GM19099 (cell line): ENCODE measurements around the gene TJAP1.
A peak's percentile ranks its signal among the peaks of the same experiment; 100 is the strongest.

Experiments used
- POLR2A ChIP-seq: IDR thresholded peaks from 3 replicates; pipeline ENCODE4 v1.6.1; 2011; ENCODE audit warnings: low read depth; ENCODE audit not compliant: insufficient read length; ENCODE audit errors: extremely low read depth

Gene TJAP1

GRCh38 chr6:43447604-43448003, 29.8 kb upstream of the TJAP1 start:
- no peak for TF ChIP-seq POLR2A

DNA sequence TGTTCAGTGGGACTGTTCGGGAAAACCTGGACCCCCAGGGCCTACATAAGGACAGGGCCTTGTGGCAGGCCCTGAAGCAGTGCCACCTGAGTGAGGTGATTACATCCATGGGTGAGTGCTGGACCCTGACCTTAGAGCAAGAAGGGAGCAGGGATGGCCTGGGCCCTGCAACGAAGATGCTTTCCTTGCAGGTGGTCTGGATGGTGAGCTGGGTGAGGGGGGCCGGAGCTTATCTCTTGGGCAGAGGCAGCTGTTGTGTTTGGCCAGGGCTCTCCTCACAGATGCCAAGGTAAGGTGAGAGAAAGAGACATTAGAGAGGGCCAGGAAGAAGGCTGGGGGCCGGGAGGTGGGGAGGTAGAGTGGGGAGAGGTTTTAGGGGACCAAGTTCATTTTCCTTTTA, 28.5 kb upstream of the TJAP1 start:
- no peak for TF ChIP-seq POLR2A

GRCh38 chr6:43450699-43451131, 26.7 kb upstream of the TJAP1 start:
- TF ChIP-seq POLR2A = no peak

- TF ChIP-seq POLR2A = no peak
Measured at GRCh38 chr6:43451348-43451747, 26.0 kb upstream of the TJAP1 start.

GRCh38 chr6:43451939-43452338, 25.4 kb upstream of the TJAP1 start:
- no peak for TF ChIP-seq POLR2A

GRCh38 chr6:43452896-43453295, 24.5 kb upstream of the TJAP1 start:
- no peak for TF ChIP-seq POLR2A

GRCh38 chr6:43453831-43454230, 23.5 kb upstream of the TJAP1 start:
- no peak for TF ChIP-seq POLR2A

- TF ChIP-seq POLR2A = no peak
Measured at GRCh38 chr6:43454290-43454695, 23.1 kb upstream of the TJAP1 start.

GRCh38 chr6:43454696-43455530, 22.5 kb upstream of the TJAP1 start:
- peak; percentile 7 for TF ChIP-seq POLR2A

DNA sequence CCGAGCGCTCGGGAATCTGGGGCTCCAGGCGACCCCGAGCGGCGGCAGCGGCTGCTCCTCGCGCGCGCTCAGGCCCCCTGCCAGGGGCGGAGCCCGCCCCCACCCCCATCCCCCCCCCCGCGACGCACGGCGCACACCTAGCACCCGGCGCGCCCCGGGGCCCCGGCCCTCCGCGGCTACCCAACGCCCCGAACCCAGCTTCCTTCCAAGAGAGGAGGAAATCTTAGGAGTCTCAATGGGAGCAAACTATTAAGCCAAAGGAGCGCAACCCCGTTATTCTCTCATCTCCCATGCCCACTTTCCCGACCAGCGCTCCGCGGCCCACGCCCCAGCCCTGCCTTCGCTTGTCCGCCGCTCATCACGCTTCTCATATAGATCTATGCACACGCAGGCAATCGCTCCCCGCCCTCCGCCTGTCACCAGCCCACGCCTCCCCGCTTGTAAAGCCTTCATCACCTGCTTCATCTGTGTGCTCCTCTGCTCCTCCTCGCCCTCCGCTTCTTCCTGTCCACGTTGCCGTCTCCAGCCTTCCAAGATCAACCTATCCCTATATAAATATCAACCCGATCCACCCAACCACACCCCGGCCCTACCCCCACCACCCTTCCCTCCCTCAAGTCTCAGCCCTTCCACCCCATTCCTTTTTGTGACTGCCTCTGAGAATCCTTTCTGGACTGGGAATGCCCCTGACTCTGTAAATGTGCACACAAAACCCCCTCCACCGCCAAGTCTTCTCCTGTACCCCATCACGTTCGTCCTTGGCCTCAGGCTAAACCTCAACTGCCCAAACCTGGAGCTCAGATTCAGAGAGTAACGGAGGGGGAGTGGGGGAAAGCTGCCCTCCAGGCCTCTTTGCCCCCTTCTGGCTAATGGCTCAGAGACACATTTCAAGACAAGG, 21.6 kb upstream of the TJAP1 start, which contains the start of gene DLK2:
DLK2 (minus strand) TSS at position 18 of the 898 bp plus-strand sequence. CDS start 723 bp downstream, outside the sequence.
- no peak for TF ChIP-seq POLR2A

DNA sequence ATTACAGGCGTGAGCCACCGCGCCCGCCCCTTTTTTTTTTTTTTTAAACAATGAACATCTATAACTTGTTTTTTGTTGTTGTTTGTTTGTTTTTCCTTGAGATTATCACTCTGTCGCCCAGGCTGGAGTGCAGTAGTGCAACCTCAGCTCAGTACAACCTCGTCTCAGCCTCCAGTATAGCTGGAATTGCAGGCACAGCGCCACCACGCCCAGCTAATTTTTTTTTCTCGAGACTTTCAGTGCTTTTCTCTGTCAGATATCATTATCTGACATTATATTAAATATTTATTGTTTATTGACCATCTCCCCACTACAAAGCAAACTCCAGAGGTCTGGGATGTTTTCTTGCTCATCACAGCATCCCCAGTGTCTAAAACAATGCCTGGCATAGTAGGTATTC, 19.7 kb upstream of the TJAP1 start:
- TF ChIP-seq POLR2A = no peak

DNA sequence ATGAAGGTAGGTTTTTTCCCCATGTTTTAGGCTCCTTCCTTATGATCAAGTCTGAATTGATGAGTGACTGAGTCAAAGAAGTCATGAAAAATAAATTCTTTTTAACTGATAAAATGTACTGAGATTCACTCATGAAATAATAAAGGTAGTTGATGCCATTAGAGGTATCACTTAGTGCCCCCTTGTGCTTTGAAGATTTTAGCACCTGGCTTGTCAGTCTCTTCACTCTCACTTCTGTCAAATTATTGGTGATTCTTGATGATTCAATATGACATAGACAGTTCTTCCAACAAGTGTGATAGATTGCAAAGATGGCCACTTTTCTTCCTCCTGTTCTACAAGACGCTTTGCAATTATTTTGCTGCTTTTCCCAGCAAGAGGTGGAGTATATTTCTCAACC, 17.8 kb upstream of the TJAP1 start:
- TF ChIP-seq POLR2A = no peak

DNA sequence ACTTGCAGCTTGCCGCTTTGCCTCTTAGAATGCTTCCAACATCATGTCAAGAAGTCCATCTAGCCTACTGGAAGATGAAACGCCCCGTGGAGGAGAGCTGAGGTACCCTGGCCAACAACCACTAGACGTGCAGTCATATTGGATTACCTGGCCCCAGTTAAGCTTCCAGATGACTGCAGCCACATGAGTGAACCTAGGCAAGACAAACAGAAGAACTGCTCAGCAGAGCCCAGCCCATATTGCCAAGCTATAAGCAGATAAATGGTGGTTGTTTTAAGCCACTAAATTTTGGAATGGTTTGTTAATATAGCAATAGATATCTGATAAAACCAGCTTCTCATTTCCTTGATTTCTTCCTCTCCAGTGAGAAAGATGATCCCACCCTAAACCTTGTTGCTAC, 17.3 kb upstream of the TJAP1 start:
- TF ChIP-seq POLR2A = no peak

- no peak for TF ChIP-seq POLR2A
Measured at GRCh38 chr6:43461936-43462335, 15.4 kb upstream of the TJAP1 start.

DNA sequence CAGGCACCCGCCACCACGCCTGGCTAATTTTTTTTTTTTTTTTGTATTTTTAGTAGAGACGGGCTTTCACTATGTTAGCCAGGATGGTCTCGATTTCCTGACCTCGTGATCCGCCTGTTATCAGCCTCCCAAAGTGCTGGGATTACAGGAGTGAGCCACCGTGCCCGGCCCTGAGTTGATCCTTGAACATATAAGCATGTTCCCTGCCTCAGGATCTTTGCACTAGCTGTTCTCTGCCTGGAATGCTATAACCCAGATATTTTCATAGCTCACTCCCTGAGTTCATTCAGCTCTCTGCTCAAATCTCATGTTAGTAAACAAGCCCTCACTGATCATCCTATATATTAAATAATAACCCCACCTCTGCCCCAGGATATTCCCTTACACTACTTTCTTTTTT, 13.0 kb upstream of the TJAP1 start:
- no peak for TF ChIP-seq POLR2A

GRCh38 chr6:43465948-43466347, 11.4 kb upstream of the TJAP1 start:
- TF ChIP-seq POLR2A = no peak
